Measurements from ENCODE around the gene CCDC28A. TPM values are rescaled to one million over a fixed set of nuclear protein-coding genes. Genes with fewer than 3 reads are reported as not detected.
A peak's percentile ranks its signal among the peaks of the same experiment; 100 is the strongest.

The CCDC28A gene
- total RNA-seq, 1 experiment from 2014 or later: 11.9 TPM

DNA sequence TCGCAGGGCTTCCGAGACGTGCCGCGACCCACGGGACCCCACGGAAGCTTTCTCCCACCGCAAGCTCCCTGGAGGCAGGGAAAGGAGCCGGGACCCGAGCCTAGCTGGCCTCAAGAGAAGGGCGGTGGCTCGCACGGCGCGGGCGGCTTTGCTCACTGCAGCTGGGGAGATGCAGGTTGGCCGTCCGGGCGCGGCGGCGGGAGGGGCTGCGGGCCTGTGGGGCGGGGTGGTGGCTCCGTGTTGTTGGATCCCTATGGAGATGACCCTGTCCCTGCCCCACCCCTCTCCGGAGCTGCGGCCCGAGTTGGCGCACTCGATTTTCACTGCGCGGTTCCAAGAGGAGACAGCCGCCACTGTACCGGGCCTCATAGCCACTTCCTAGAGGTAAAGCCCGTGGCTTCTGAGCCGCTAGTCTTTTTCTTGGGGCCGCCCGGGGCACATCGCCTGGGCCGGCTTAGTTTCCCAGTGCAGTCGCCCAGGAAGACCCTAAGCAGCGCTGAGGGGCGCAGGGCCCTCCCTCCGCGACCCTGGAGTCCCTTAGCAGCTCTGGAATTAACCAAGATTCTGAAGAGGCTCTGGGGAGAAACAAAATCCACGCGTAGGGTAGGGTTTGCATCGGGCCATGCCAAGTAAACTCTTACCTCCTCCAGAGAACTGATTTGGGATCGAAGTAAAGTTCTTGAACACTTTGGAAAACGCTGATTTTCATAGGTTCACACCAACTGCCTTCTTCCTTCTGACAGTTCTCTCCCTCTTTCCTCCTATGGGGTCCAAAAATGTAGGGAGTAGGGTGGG is 22.4 kb downstream of the CCDC28A start, which contains the start of gene ECT2L:
TSS of gene ECT2L (plus strand) at position 279 of the 795 bp plus-strand sequence. CDS start 17,188 bp downstream, outside the sequence.
- no peak for DNase-seq (ENCODE audit: low spot score)

DNA sequence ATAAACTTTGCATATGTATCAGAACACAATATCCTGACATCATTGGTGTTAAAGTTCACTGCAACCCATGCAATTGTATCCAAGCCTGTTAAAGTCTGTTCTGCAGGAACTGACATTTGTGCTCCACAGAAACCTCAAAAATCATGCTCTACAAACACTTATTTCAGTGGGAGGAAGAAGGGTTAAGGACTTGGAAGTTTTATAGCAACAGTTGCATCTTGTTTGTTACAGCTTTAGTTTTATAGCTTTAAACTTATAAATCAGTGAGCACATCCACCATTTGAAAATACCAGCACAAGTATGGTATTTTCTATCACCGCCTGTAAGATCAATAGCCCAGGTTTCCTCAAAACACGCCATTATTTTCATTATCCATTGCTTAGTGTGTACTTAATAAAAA is 23.2 kb downstream of the CCDC28A start:
- DNase-seq (ENCODE audit: low spot score): no peak

DNA sequence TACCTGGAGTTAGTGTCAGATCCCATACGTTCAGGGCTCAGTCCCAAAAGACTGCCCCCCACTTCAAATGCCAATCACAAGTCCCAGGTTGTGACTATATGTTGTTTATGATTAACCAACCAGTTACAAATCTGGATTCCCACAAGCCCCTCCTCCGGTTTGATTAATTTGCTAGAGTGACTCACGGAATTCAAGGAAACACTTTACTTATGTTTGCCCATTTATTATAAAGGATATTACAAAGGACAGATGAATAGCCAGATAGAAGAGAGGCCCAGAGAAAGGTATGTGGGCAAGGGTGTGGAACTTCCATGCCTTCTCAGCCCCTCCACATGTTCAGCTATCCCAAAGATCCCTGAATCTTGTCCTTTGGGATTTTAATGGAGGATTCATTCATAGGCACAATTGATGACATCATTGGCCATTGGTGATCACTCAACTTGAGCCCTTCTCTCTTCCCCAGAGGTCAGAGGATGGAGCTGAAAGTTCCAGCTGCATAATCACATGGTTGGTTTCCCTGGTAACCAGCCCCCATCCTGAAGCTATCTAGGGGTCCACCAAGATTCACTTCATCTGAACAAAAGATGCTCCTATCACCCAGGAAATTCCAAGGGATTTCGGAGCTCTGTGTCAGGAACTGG is 24.4 kb downstream of the CCDC28A start:
- no peak for DNase-seq (ENCODE audit: low spot score)

DNA sequence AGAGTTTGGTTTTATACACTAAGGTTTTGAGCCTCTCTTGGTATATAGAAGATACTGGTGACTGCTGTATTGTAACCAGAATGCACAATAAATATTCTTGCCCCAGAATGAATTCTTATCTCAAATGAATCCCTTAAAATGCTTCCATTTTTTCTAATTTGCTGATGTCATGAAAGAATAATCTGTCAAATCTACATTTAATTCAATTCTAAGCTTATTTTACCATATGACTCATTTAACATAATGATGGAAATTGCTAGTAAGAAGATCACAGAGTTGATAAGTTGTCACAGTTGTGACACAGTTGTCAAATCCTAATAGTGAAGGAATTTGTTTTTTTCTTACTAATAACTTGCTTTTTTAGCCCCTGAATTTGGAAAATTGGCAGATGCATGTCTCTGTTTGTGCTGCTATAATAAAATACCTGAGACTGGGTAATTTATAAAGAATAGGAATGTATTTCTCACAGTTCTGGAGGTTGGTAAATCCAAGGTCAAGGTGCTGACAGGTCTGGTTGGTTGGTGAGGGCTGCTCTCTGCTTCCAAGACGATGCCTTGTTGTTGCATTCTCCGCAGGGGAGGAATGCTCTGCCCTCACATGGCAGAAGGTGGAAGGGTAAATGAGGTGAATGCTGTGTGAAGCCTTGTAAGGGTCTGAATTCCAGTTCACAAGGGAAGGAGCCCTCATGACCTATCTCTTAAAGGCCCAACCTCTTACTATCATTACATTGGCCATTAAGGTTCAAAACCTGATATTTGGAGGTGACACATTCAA is 27.0 kb downstream of the CCDC28A start:
- no peak for DNase-seq (ENCODE audit: low spot score)

GRCh38 chr6:138803331-138803730 is 29.8 kb downstream of the CCDC28A start:
- DNase-seq (ENCODE audit: low spot score): no peak

GRCh38 chr6:138803861-138804260 is 30.3 kb downstream of the CCDC28A start:
- no peak for DNase-seq (ENCODE audit: low spot score)

- no peak for DNase-seq (ENCODE audit: low spot score)
Observed at GRCh38 chr6:138805016-138805765, 31.6 kb downstream of the CCDC28A start.

- no peak for DNase-seq (ENCODE audit: low spot score)
Observed at GRCh38 chr6:138806889-138807288, 33.3 kb downstream of the CCDC28A start.

DNA sequence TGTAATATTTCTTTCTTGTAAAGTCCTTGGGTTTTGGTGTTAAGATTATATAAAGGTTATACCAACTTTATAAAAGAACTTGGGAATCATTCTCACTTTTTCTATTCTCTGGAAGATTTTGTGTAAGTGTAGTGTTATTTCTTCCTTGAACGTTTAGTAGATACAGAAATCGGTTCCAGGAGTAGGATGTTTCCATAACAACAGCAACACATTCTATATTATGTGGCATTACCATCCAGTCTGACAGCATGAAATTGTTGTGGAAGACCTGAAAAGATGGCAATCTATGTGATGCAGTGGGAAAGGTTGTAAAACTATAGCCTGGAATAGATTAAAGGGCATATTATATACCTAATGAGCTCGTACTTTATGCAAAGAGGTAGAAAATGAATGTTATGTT is 36.1 kb downstream of the CCDC28A start:
- DNase-seq (ENCODE audit: low spot score): no peak

- DNase-seq (ENCODE audit: low spot score): no peak
Observed at GRCh38 chr6:138811866-138812265, 38.3 kb downstream of the CCDC28A start.

- no peak for DNase-seq (ENCODE audit: low spot score)
Observed at GRCh38 chr6:138814179-138814834, 40.7 kb downstream of the CCDC28A start.

DNA sequence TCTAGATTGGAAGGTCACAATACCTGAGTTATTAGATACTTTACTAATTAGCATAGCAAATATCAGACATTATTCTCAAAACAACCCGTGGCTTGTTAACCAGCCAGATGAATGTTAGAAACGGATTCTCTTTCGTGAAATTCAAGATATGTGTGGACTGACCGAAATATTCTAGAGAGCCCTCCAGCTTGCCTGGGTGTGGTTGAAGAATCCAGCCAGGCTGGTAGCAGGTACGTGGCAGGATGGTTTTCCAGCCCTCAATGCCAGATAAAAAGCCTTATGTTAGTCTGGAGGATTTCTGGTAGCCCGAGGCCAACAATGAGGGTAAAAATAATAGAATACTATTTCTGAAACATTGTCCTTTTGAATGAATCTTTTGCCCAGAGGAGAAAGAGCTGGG is 41.7 kb downstream of the CCDC28A start:
- no peak for DNase-seq (ENCODE audit: low spot score)

- peak; percentile 53 for DNase-seq (ENCODE audit: low spot score)
Observed at GRCh38 chr6:138815797-138816528, 42.4 kb downstream of the CCDC28A start.

DNA sequence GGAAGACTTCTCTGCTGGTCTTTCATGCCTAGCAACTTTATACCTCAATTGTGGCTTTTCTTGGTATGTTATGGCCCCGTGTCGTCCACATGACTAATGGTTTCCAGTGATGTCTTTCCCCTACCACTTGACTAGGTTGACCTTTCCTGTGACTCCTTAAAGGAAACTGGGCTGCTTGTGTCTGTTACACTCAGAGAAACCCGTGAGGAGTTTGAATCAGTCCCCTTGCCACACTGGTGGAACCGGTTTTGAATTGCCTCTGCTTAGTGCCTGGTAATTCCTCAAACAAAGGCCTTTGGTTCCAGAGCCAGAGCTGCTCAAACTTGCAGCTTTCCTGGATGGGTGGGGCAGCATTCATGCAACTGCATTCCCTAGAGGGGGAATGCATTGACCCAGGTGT is 44.2 kb downstream of the CCDC28A start:
- DNase-seq (ENCODE audit: low spot score): peak; percentile 35

DNA sequence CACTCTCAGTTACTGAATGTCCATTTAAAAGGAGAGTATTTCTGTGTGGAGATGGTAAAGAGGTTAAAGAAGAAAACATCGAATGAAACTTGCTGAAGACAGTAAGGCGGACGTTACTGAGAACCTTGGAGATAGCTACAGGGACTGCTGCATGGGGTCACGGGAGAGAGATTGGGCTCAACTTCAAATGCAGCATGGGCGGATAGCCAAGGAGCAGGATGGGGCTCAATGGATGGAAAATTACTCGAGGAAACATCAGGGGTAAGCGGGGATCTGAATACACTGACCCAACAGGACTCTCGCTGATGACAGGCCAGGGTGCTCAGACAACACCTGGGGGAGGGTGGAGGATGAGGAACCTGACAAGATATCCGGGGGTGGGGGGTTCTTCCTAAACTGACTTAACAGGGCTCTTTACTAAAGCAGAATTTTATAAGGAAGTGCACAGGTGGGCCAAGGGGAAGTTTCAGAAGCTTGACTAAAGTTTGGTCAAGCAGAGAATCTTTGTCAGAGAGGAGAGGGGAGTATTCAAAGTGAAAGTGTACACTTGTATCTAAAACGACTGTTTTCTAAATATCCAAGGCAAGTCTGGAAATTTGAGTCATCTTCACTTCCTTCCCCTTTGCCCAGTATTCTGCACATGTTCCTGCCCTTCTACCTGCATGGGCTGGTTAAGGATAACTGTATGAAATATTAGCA is 45.1 kb downstream of the CCDC28A start:
- DNase-seq (ENCODE audit: low spot score): no peak

DNA sequence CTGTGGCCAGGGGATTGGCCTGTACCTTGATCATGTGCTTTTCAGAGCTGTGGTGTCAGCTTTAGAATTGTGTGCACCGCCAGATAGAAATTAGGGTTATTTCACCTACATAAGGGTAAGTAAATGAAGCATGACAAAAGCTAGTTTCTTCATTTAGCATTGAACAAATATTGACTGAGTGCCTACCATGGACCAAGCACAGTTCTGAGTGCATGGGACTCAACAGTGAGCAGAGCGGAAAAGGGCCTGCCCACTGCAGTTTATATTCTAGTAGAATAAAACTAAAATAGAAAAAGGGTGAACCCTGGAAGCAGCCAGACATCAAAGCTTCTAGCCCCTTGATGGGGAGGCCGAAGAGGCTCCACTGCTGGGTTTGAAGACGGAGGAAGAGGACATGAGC is 48.0 kb downstream of the CCDC28A start:
- no peak for DNase-seq (ENCODE audit: low spot score)

GRCh38 chr6:138824482-138825144 is 51.0 kb downstream of the CCDC28A start:
- peak; percentile 18 for DNase-seq (ENCODE audit: low spot score)

DNA sequence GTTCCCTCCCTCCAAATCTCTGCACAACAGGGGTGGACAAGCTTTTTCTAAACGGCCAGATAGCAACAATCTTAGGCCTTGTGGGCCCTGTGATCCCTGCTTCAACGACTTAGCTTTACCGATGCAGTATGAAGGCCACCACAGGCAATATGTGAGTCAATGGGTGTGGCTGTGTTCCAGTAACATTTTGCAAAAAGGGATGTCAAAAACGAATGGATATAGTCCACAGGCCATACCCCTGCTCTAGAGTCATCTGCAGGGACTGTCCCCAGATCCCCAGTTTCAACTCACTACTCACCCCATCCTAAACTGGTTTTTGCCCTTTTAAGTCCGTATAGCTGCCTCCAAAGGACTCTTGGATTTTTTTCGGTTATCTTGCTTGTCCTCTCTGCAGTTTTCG is 56.7 kb downstream of the CCDC28A start:
- no peak for DNase-seq (ENCODE audit: low spot score)

DNA sequence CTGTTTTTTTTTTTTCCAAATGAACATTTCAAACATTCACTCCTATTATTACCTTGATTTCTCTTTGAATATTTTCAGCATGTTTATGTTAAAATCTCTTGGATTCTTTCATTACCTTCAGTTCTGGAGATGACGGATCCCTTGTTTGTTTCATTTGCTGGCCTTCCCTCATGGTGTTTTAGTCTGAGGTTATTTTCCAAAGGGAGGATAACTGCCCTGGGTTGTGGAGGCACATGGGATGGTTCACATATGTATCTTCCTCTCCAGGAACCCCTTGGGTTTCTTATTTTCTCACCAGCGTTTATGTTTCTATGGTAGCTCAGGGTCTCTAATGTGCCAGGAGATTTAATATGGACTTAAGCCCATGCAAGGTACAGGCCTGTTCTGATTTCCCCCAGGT is 58.6 kb downstream of the CCDC28A start:
- DNase-seq (ENCODE audit: low spot score): no peak

Data from A172 (cell line).